ENCODE results near the gene SYT15.

GRCh38 chr10:46557319-46558121 lies 21.4 kb upstream of the SYT15 start:
- TF ChIP-seq CTCF (IDR thresholded peaks at IDR 0.05; ENCODE audit: low read depth, low read length, poor library complexity, severe bottlenecking) (no peak), EZH2phosphoT487 (IDR thresholded peaks at IDR 0.05; ENCODE audit: borderline replicate concordance, low read length) (no peak)
